Ovary (tissue), 3 donors: ENCODE results near the gene ARMH3.

ENCODE experiments used
- POLR2A ChIP-seq: fragments of 450-650 bp; IDR thresholded peaks from one replicate; pipeline ENCODE4 v1.6.1; 2017; ENCODE audit warnings: antibody characterized with exemption, mild to moderate bottlenecking, moderate library complexity
- TF ChIP-seq, protein P1 (sequence below), 3 donors: fragments of 450-650 bp in 2 of 3; fragments of 200-600 bp in 1 of 3; IDR thresholded peaks; one replicate each; pipeline versions ENCODE4 v1.5.1 to v1.8.0; 2016 to 2022; ENCODE audit warnings: antibody characterized with exemption in 3 of 3, mild to moderate bottlenecking in 1 of 3
- donor health status: DM: no; HTN: no; CAD: no.

DNA sequence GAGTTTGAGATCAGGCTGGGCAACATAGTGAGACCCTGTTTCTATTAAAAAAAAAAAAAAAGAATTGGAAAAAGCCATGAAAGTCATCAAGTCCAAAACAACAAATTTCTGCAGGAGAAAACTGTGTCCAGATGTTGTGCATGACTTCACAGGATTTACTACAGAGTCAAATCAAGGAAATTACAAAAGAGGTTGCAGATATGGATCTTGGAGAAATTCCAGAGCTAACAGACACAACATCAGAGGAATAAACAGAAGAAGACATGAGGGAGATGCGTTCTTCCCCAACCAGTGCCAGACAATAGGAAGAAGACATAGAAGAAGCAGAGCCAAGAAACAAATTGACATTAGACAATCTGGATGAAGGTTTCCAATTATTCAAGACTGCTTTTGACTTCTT lies 188.0 kb downstream of the ARMH3 start:
- TF ChIP-seq, protein P1, sequence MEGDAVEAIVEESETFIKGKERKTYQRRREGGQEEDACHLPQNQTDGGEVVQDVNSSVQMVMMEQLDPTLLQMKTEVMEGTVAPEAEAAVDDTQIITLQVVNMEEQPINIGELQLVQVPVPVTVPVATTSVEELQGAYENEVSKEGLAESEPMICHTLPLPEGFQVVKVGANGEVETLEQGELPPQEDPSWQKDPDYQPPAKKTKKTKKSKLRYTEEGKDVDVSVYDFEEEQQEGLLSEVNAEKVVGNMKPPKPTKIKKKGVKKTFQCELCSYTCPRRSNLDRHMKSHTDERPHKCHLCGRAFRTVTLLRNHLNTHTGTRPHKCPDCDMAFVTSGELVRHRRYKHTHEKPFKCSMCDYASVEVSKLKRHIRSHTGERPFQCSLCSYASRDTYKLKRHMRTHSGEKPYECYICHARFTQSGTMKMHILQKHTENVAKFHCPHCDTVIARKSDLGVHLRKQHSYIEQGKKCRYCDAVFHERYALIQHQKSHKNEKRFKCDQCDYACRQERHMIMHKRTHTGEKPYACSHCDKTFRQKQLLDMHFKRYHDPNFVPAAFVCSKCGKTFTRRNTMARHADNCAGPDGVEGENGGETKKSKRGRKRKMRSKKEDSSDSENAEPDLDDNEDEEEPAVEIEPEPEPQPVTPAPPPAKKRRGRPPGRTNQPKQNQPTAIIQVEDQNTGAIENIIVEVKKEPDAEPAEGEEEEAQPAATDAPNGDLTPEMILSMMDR (IDR thresholded peaks at IDR 0.05), result no peak
- TF ChIP-seq POLR2A, result no peak
